ENCODE measurements around the gene CHMP4A.

DNA sequence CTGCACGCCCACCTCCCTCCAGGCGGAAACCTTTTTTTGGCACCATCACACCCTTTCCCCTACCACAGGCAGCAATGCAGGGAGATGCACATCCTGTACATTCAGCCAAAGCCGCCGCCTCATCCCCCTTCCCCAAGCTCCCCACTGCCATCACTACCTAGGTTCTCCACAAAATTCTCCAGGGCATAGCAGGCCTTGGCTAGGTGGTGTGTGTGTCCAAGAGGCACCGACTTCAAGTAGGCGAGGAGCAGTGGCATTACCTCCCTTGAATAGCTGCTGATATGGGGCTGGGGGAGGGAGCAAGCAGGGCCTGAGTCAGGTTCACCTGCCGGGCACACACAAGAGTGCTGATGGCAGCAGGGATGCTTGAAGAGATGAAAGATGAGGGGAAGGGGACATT, 28.3 kb downstream of the CHMP4A start:
- TF ChIP-seq, protein P1, sequence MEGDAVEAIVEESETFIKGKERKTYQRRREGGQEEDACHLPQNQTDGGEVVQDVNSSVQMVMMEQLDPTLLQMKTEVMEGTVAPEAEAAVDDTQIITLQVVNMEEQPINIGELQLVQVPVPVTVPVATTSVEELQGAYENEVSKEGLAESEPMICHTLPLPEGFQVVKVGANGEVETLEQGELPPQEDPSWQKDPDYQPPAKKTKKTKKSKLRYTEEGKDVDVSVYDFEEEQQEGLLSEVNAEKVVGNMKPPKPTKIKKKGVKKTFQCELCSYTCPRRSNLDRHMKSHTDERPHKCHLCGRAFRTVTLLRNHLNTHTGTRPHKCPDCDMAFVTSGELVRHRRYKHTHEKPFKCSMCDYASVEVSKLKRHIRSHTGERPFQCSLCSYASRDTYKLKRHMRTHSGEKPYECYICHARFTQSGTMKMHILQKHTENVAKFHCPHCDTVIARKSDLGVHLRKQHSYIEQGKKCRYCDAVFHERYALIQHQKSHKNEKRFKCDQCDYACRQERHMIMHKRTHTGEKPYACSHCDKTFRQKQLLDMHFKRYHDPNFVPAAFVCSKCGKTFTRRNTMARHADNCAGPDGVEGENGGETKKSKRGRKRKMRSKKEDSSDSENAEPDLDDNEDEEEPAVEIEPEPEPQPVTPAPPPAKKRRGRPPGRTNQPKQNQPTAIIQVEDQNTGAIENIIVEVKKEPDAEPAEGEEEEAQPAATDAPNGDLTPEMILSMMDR (IDR thresholded peaks at IDR 0.05), result no peak
- no peak for TF ChIP-seq POLR2A (IDR thresholded peaks at IDR 0.05; ENCODE audit: low read depth)
